Stimulated activated CD8-positive, alpha-beta memory T cell treated with anti-CD3 and anti-CD28 coated beads, Interleukin-7, amount 100 ng/mL, for 48 hours (primary cell): ENCODE data around the gene TGFBR3.

Experiments
- DNase-seq, 2 donors: peaks; one replicate each; pipeline ENCODE4 v3.0.0-alpha.2; 2020; ENCODE audit warnings: low read depth in 1 of 2; ENCODE audit errors: extremely low read depth in 1 of 2

TGFBR3 gene

DNA sequence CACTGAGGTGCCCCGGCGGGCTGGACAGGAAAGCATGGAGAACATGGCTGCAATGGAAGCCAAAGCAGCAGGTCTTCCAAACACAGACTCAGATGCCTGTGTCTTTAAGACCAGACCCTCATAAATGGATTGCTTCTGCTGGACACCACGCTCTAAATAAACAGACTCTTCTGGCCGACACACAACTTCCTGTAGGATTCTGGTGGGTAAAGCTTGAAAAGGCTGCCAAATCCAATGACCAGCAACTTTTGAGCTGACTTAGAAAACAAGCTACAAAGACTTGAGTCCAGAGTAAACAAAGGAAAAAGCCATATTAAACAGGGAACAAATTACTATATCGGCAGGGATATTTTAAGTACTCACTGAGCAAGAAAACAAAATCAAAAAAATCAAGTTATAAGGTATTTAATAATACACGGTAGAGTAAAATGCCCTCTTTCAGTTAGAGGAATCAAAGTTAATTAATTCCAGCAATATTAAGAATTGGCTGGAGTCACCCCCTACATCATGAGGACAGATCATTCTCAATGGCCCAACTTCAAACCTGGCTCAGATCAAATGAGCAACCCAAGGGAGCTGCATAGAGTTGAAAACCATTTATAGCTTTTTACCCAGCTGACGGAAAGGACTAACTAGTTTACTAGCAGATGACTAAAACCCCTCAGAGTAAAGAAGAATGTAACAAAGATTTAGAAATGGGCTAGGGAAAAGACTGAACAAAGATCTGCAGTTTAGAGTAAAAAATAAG, 102.4 kb downstream of the TGFBR3 start:
- no peak for DNase-seq

DNA sequence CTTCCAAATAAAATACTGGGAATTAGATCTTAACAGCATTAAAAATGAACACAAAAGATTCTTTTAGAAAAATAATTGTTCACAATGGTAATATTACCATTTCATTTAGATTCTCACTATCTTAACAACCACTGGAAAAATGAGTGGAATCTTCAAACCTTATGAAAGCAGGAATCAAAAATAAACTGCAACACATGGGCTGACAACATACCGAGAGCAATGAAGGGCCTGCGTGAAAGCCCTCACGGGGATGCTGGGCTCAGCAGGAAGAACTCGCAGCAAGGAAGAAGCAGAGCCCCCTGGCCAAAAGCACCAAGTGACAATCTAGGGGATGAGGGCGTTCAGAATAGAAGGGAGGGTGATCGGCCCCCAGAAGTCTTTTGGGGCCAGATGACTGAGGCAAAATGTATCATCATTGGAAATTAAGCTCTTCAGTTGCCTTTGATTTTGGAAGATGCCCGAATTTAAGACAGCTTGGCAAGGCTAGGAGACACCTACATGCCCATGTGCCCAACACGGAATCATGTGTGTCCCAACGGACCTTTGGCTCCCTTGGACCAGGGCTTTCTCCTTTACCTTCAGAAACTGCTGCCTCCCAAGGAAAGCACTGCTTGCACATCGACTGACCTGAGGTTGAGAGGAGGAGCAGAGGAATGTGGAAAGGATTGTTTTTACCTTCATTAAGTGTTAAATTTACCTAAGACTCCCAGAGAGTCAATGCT, 103.9 kb downstream of the TGFBR3 start:
- no peak for DNase-seq

DNA sequence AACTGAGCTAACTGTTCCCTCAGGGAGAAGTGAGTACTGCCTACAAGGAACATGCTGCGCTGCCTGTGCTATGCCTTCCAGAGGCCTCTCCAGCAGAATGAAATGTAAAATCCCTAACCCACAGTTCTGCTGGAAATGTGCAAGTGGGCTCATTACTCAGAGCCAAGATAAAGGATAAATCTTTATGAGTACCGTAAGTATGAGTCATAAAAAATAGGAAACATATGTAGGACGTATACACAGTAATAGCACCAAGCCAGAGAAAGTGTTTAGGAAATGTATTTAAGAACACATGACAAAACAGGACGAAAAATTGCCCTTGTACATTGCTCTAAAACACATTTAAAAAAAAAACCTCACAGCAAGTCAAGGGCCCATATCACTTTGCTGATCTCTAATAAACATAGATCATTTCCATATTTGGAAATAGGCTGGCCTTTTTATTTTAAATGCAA, 104.6 kb downstream of the TGFBR3 start:
- DNase-seq: no peak

DNA sequence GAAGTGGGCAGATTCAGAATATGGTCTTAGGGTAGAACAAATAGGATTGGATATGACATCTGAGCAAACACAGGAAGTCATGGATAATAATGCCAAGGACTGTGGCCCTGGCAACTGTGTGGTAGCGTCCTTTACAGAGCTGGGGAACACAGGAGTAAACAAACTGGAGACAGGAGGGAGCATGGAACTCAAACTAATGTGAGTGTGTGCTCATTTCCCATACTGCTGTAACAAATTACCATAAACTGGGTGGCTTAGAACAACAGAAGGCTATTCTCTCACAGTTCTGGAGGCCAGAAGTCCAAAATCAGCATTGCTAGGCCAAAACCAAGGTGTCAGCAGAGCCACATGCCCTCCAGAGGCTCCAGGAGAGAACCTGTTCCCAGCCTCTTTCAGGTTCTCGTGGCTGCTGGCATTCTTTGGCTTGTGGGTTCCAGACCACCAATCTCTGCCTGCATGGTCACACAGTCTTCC, 106.4 kb downstream of the TGFBR3 start:
- DNase-seq: no peak

DNA sequence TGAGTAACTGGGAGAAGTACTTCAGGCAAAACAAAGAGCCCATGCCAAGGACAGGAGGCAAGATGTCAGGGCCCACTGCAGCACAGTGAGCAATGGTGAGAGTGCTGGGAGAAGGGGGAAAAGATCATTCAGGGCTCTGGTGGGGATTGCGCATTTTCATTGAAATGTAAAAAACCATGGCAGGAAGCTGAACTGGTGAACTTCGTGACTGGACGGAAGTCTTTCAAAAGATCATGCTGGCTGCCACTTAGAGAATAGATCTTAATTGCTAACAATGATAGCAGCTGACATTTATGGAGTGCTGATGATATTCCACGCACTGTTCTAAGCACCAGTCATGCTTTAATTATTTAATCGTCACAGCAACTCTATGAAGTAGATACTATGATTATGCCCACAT, 107.0 kb downstream of the TGFBR3 start:
- no peak for DNase-seq

DNA sequence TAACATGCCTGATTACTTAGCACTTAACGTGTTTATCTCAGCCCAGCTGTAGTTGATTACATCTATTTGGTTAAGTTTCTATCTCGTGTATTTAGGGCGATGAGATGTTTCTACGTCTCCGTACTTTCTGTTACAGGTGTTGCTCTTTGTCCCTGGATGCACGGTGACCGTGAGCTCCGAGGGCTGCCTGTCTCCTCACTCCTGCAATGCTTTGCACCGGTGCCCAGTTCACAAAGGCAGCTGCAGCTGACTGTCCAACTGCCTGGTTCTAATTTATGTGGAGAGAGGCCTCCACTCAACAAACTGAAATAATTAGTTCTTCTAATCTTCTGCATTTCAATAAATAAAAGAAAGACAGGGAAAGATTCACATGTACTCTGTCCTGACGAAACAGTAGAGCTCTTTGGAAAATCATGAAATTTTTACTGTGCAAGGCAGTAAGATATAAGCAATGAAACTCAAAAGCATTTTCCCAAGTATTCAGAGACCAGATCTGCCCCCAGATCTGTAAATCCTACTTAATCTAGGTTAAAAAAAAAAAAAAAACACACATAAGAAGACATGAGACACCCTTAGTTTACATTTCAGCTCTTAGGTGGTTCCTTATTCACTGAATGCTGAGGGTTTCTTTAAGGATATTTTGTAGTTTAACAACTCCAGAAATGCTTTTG, 108.2 kb downstream of the TGFBR3 start:
- no peak for DNase-seq

DNA sequence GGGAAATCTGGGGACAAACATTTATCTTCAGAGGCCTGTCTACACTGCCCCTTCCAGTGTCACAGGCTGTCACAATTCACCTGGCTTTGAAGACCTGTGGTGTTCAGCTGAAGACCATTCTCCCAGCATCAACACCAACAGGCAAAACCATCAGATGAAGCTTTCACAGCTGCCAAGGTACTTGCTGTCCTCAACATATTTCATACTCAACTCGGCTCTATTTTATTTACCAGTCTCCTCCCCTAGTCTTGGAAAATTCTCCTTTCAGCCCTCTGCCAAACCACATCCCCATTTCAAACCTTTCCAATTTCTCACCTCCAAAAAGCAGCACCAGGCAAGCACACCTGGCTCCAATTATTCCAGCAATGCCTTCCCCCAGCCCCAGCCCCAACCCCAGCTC, 108.8 kb downstream of the TGFBR3 start:
- DNase-seq: no peak

DNA sequence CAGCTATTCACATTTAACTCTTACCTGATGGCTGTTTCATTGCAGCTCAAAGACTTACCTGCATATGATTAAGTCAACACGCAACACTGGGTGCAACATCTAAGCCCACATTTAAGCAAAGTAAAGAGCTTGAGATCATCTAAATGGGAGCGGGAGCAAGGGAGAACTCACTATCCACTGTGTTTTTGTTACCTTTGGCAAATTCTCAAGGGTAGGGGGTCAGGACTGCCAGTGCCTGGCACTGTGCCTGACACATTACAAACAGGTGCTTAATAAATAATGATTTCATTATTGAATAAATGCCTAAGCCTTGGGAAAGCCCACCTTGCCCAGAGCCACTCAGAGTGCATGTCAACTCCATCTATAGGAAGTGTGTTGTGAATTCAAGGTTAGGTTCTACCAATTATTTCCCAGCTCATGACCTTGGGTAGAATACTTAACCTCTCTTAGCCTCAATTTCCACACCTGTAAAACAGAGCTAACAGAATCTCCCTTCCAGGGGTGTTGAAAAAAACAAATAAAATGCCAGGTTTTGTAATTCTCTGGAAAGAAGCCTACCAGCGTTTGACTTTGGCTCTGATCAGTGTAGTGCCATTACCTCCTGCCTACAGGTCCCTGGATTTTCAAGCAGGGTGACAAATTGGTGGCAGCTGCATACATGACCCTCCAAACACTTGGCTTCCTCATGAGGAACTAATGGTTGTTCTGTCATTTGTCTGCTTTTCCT, 109.7 kb downstream of the TGFBR3 start:
- DNase-seq: no peak

DNA sequence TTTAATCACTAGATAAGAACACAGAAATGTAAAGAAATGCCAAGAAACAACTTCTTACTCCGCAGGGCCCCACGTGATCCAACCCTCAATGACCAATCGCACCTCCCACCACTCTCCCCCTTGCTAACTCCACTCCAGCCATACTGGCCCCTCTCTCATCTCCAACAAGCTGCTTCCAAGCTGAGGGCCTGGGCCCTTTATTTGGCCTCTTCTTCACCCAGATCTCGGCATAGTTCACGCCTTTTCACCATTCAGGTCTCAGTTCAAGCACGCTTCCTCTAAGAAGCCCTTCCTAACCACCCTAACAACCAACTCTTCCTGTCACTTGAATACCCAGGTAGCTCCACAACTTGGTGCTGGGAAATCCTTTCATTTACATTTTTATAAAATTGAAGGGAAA, 110.7 kb downstream of the TGFBR3 start:
- no peak for DNase-seq

DNA sequence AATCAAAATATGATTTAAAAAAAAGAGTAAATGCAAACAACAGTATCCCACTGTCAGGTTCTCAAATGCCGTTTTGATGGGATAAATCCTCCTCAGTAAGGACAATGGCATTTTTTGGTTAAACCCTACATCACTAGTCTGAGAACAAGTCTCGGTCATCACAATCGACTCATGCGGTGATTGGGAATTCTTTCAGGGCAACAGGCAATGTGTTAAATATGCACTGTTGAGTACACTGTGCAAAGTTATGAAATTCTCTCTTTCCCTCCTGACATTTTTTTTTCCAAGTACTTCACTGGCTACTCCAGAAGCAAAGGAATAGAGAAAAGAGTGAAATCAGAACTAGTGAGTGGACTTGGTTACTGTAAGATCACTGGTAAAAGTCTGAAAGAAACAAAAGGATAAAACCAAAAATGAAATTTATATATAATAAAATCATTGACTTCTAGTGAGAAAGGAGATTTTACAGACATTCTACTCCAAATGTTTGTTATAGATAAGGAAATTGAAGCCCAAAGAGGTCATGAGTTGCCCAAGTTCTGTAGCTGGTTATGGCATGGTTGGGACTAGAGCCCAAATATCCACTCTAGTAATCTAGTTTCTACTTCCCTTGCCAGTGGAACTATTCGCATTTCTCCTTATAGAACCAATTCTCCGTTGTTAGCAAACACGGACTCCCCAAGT, 111.3 kb downstream of the TGFBR3 start:
- no peak for DNase-seq

DNA sequence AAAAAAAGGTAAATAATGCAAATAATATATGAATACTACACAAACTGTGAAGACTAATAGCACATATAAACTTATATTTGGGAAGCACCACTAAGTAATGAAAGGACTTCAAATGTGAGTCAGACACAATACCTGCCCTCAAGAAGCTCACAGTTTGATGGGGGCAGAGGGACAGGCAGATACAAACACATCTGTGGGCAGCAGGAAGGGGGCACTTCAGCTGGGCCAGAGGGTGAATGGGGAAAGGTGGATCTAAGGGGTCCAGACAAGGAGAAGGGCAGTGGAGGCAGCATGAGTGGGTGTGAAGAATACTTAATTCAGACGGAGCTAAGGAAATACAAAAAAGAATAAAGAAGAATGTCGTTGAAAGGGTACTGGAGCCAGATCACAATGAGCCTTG, 114.2 kb downstream of the TGFBR3 start:
- no peak for DNase-seq

DNA sequence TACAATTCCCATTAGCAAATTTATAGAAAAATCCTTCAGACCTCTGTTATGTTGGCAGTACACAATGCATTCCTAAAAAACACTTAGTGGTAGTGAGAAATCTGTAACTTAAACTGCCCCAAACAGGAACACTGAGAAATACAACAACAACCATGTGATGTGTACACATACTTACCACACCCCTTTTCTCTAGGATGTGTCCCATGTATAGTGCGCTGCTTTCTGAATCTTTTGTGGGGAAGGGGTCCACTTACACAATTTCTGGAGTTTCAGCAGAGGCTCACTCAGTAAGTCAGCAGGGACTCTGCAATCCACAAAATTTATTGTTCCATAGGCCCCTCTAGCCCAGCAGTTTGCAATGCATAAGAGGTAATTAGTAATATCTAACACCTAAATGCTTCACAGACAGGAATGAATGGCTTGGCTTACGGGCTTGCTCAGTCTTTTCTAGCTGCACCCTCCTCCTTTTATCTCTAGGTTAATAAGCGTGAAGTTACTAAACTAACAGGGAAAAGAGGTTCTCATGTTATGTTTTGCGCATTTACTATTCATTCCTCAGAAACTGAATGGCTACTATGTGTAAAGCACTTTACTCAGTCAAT, 115.2 kb downstream of the TGFBR3 start:
- DNase-seq: no peak

DNA sequence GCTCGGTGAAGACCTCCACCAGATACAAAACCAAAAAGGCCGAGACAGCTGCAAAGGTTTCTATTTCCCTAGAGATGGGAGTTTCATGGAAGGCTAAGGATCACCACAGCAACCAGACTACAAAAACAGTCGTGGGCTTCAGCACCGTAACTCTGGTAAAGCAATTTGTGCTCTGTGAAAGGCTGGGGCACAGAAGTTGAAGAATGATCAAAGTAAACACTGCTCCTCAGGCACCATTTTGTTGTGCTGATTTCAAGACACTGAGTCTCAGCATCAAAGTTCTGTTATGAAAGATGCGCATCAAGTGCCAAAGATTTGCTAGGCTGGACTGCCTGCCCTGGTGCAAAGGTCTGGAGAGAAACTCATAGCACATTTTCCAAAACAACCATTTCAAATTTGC, 116.2 kb downstream of the TGFBR3 start:
- no peak for DNase-seq

DNA sequence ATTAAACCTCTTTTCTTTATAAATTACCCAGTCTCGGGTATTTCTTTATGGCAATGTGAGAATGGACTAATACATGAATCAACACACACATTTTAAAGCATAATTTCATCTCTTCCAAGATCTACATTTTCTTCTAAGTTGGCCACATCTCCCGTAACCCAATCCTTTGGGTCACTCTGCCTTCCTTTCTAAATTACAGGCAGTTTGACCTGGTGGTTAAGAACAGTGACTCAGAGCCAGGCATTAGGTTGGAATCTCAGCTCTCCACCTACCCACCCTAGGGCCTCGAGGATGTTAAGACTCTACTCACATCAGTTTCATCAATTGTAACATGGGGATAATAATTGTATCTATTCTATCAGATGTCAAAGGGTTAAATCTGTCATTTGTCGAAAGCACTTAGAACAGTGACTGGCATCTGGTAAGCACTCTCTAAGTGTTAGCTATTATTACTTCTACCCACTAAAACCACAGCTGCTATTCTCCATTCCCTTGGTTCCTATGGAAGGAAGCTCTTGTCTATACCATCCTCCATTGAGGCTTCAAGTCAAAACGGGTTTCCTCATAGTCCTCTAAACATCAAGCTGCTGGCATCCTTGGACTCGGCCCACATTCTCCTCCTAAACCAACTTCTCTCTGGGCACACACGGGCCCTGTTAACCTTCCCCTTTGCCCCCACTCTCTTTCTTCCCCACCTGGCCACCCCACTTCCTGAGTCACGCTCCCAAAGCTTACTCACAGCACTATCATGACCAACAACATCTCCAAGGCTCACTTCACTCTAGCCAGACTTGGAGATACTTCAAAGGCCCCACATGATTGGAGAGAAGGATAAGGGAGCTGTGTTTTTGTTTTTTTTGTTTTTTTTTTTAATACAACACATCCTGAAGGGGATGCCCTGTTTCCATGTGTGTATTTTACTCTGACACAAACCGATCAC, 116.9 kb downstream of the TGFBR3 start:
- DNase-seq: no peak

DNA sequence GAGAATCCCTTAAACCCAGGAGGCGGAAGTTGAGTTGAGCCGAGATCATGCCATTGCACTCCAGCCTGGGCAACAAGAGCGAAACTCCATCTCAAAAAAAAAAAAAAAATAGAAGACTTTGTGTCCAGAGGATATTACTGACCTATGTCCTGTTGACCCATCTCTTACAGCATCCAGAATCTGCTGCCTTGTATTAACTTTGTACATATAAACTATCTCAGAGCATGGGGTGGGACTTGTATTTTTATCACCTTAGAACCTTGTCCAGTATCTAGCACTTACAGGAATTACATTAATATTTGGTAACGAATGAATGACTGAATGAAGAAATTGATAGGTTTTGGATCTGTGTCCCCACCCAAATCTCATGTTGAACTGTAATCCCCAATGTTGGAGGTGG, 117.8 kb downstream of the TGFBR3 start:
- no peak for DNase-seq

DNA sequence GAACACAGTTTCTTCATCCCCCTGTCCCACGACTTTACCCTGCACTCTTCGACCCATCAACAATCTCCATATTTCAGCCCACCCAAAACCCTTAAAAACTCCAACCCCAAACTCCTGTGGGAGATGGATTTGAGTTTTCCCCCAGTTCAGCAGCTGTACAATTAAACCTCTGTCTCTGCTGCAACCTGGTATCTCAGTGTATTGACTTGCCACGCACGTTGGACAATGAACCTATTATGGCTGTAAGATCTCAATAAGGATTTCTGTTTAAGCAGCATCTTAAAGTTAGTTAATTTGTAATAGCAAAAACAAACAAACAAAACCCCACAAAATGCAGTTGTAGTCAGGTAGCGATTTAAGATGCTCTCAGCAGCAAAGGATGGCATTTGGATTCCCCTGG, 119.1 kb downstream of the TGFBR3 start:
- no peak for DNase-seq

DNA sequence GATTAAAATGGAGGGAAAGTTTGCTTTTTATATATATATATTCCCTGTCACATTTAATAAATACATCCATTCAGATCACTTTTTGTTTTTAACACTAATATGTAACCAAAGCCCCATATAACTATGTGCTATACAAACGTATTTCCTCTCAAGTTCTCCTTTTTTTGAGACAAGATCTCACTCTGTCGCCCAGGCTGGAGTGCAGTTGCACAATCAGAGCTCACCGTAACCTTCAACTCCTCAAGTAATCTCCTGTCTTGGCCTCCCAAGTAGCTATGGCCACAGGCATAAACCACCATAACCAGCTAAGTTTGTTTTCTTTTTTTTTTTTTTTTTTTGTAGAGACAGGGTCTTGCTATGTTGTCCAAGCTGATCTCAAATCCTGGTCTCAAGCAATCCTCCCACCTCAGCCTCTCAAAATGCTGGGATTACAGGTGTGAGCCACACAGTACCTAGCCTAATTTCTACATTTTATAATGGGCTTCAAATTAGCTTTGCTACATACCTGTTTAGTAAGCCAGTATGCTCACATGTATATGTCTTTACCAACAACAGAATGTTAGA, 120.0 kb downstream of the TGFBR3 start:
- DNase-seq: no peak

DNA sequence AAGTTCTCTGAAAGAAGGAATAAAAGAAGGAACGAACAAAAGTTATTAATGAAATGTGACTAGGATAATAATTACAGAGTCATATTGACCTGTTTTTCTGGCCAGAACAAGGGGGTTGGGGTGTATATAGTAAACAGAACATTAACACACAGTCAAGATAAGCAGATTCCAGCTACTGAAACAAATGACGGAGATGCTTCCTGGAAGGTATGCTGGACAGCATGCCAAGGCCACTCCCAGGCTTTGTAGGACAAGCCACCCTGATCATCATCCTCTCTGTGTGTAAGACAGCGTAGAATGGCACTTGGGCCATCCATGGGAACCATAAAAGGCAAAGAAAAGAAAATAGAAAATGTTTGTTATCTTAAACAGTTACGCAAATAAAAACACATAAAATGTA, 120.7 kb downstream of the TGFBR3 start:
- no peak for DNase-seq
